SK-N-MC (cell line): ENCODE measurements around the gene TUBA1A.

Source experiments
- EZH2 ChIP-seq: fragments of 200-600 bp; sonication (generic); IDR thresholded peaks from one replicate; pipeline ENCODE4 v1.6.1; 2017; ENCODE audit warnings: antibody characterized with exemption
- POLR2AphosphoS5 ChIP-seq: IDR thresholded peaks from 2 replicates; pipeline ENCODE4 v1.6.1; 2012; ENCODE audit warnings: mild to moderate bottlenecking, low read depth, low read length, borderline replicate concordance

- TF ChIP-seq EZH2 (no peak), POLR2AphosphoS5 (no peak)
Measured at GRCh38 chr12:49161092-49161795, 27.6 kb downstream of the TUBA1A start.
